ENCODE data around the gene NDUFS8.
"Not testable (repeated sequence)": the region's sequence is repeated elsewhere in the genome, so short reads cannot be mapped to it uniquely, and the experiment has no call there.

Gene NDUFS8

DNA sequence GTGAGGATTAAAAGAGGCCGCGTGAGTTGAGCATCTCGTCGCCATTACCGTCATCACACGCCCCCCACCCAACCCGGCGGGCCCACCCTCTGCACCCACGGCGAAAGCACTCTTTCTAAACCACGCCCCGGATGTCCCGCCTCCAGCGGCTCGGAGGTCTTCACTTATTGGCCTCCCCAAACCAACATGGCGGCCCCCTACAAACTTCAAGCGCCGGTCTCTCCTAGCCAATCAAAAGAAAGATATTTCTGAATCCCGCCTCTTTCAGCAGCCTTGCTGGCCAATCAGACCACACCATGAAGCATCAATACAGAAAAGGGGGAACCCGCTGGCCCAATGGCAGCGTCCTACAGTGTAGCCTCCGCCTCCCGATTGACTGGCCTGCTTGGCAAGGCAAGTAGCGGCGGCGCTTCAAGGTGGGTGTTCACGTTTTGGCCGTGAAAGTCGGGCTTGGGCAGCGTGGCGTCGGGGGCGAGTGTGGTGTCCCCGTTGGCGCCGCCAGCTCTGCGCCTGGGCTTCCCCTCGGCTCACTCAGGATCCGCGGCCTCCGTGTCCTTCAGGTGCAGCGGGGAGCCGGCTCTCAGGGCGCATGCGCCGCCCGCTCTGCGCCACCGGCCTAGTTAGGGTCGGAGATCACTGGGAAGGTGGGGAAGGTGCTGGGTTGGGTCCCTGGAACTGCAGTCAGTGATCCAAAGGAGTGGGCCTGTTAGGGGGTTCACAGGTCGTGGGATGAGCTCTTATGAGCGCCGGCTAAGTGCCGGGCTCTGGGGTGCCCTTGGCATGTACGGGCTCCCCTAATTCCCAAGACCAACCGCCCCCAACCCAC, at the start of gene NDUFS8:
Gene NDUFS8, plus strand, starts transcription at position 364 of the 826 bp plus-strand sequence. CDS start 1,471 bp downstream, outside the sequence.
- DNase-seq = peak; percentile 96
- H3K4me3 Mint-ChIP-seq = peak within 1 kb of the TSS; percentile 94
- H3K4me1 Mint-ChIP-seq = peaks cover 32% of the 10 kb centered on the region
- peaks cover 3% of the 10 kb centered on the region for H3K27me3 Mint-ChIP-seq (ENCODE audit: low read depth, poor library complexity)
- TF ChIP-seq, protein P1, sequence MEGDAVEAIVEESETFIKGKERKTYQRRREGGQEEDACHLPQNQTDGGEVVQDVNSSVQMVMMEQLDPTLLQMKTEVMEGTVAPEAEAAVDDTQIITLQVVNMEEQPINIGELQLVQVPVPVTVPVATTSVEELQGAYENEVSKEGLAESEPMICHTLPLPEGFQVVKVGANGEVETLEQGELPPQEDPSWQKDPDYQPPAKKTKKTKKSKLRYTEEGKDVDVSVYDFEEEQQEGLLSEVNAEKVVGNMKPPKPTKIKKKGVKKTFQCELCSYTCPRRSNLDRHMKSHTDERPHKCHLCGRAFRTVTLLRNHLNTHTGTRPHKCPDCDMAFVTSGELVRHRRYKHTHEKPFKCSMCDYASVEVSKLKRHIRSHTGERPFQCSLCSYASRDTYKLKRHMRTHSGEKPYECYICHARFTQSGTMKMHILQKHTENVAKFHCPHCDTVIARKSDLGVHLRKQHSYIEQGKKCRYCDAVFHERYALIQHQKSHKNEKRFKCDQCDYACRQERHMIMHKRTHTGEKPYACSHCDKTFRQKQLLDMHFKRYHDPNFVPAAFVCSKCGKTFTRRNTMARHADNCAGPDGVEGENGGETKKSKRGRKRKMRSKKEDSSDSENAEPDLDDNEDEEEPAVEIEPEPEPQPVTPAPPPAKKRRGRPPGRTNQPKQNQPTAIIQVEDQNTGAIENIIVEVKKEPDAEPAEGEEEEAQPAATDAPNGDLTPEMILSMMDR (IDR thresholded peaks at IDR 0.05) = no peak
- peak within 1 kb of the TSS; percentile 70 for H3K27ac Mint-ChIP-seq
- H3K36me3 Mint-ChIP-seq (ENCODE audit: low read depth) = peaks cover 30% of the 10 kb centered on the region
- peaks cover 6% of the 10 kb centered on the region for H3K9me3 Mint-ChIP-seq

- not testable (repeated sequence) for H3K36me3 Mint-ChIP-seq (ENCODE audit: low read depth); DNase-seq; H3K9me3 Mint-ChIP-seq; H3K4me3 Mint-ChIP-seq
- Mint-ChIP-seq H3K4me1 (peaks cover 15% of the 10 kb centered on the region), H3K27ac (peak overlapping the region; percentile 67), H3K27me3 (ENCODE audit: low read depth, poor library complexity) (peaks cover 60% of the 10 kb centered on the region)
Measured at GRCh38 chr11:67981226-67981625, 49.3 kb upstream of the NDUFS8 start.

DNA sequence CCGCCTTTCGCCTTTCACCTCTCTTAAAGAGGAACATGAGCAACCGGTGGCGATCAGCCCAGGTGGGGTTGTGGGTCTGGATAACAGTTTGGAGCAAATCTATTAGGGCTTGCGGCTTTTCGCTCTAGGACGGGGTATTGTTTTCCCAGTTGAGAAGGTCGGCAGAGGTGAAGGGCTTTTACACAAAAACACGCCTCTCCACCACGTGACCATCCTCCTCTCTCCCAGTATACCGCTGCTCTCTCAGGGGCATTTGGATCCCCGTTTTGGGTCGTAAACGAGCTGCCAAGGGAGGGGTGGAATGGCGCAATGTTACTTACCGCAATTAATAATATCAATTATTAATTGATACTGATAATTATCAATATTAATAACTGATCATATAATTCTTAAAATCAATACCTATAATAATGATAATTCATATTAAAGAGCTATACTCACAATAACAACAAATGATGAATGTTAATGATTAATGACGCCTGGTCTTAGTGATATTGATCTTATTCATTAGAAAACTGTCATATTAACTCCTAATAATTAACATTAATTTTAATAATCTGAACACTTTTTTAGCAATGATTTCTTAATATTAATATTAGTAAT, 48.1 kb upstream of the NDUFS8 start:
- H3K4me1 Mint-ChIP-seq = peaks cover 15% of the 10 kb centered on the region
- not testable (repeated sequence) for H3K36me3 Mint-ChIP-seq (ENCODE audit: low read depth); H3K9me3 Mint-ChIP-seq; H3K4me3 Mint-ChIP-seq; H3K27ac Mint-ChIP-seq; DNase-seq
- peaks cover 53% of the 10 kb centered on the region for H3K27me3 Mint-ChIP-seq (ENCODE audit: low read depth, poor library complexity)

GRCh38 chr11:67983951-67984350, 46.5 kb upstream of the NDUFS8 start:
- Mint-ChIP-seq H3K4me1 (peaks cover 15% of the 10 kb centered on the region), H3K36me3 (ENCODE audit: low read depth) (no peaks in the 10 kb centered on the region), H3K27me3 (ENCODE audit: low read depth, poor library complexity) (peaks cover 46% of the 10 kb centered on the region), H3K9me3 (no peaks in the 10 kb centered on the region), H3K4me3 (no peak overlapping the region), H3K27ac (no peak overlapping the region)
- TF ChIP-seq, protein P1 (IDR thresholded peaks at IDR 0.05) = no peak
- no peak for DNase-seq

DNA sequence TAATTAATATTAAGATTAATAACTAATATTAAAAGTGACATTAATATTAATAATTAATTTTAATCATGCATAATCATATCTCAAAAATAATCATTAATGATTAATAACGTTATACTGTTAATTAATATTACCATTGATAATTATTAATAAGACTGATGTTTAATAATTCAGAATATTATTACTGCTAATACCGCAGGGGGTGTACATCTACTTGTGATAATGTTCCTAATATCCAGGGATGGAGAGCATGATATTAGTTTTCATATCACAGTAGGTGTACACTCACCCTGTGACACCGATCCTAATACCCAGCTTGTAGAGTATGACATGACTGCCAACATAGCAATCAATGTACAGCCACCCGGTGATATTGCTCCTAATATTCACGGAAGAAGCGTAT, 45.2 kb upstream of the NDUFS8 start:
- peaks cover 15% of the 10 kb centered on the region for H3K4me1 Mint-ChIP-seq
- H3K27ac Mint-ChIP-seq; H3K36me3 Mint-ChIP-seq (ENCODE audit: low read depth); H3K4me3 Mint-ChIP-seq; H3K9me3 Mint-ChIP-seq; DNase-seq: not testable (repeated sequence)
- peaks cover 48% of the 10 kb centered on the region for H3K27me3 Mint-ChIP-seq (ENCODE audit: low read depth, poor library complexity)

DNA sequence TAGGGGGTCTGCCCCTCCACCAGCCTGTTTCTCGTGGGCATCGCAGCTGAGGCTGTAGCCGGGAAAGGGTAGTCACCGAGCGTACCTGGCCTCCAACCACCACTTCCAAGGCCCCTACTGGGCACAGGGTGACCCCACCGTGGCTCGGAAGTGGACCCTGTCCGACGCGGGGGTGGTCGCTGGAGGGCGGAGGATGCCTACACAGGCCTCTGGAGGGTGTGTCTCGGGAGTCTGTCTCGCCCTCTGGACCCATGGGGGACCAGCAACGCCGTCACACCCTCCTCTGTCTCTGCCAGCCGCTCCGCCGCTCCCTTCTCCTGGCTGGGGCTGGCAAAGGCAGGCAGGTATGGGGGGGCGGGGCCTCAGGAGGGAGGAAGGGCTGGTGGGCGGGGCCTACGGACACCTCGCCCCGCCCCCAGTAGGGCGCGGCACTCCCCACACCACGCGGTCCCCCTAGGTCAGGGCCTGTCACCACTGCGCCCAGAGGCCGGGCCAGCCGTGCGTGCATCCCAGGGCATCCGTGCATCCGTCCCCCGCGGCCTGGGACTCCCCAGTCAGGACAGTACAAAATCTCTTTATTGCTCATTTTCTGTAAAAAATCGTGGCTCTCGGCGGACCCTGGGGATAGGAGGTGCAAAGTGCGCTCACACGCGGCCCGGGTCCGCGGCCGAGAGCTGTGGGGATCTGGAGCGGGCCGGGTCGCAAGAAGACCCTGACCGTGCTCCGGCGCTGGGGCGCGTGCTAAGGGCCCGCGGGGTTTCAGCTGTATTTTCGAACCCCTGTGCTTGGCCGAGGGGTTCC, 39.7 kb upstream of the NDUFS8 start:
- H3K9me3 Mint-ChIP-seq; H3K27ac Mint-ChIP-seq; H3K36me3 Mint-ChIP-seq (ENCODE audit: low read depth); H3K4me1 Mint-ChIP-seq: not testable (repeated sequence)
- DNase-seq = peak; percentile 42
- H3K27me3 Mint-ChIP-seq (ENCODE audit: low read depth, poor library complexity) = peaks cover 70% of the 10 kb centered on the region
- H3K4me3 Mint-ChIP-seq = peak overlapping the region; percentile 44

GRCh38 chr11:67991347-67992121, 38.9 kb upstream of the NDUFS8 start:
- not testable (repeated sequence) for H3K4me1 Mint-ChIP-seq; H3K36me3 Mint-ChIP-seq (ENCODE audit: low read depth); DNase-seq; H3K27ac Mint-ChIP-seq; H3K9me3 Mint-ChIP-seq
- H3K4me3 Mint-ChIP-seq = peak overlapping the region; percentile 65
- H3K27me3 Mint-ChIP-seq (ENCODE audit: low read depth, poor library complexity) = peaks cover 64% of the 10 kb centered on the region

DNA sequence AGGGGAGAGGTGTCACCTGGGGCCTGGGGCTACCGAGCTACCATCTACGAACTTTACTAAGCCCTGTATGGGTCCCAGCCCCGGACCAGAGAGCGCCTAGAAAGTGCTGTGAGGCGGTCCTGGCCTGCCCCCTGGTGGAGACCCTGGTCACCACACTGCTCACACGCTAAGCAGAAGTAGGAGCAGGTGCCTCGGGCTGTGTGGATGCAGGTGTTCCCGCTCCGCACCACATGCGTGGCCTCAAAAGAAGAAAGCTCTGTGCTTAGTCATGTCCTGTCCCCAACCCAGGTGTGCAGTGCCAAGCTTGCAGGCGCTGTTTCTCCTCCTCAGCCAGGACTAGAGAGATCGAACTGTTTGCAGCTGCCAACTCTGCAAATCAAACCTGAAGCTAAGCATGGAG, 36.7 kb upstream of the NDUFS8 start:
- not testable (repeated sequence) for H3K27ac Mint-ChIP-seq; H3K9me3 Mint-ChIP-seq; H3K36me3 Mint-ChIP-seq (ENCODE audit: low read depth); H3K4me3 Mint-ChIP-seq
- DNase-seq = peak; percentile 36
- Mint-ChIP-seq H3K4me1 (peaks cover 10% of the 10 kb centered on the region), H3K27me3 (ENCODE audit: low read depth, poor library complexity) (peaks cover 62% of the 10 kb centered on the region)
- TF ChIP-seq, protein P1 (IDR thresholded peaks at IDR 0.05) = peak; percentile 61

DNA sequence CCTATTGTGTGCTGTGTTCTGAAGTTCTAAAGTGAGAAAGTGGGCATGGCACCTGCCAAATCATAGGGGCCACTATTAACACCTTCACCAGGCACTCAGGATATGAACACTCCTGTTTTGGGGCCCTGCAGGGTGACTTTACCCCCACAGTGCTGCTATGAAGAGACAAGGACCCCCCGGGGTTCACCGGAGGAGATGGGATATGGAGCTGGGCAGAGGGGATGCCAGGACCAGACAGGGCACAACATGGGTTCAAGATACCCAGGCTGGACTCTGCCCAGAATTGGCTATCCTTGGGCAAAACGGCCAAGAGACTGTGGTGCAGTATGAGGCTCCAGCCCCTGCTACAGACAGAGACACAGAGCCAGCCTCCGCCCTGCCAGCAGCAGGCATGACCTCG, 36.1 kb upstream of the NDUFS8 start:
- not testable (repeated sequence) for H3K36me3 Mint-ChIP-seq (ENCODE audit: low read depth); H3K9me3 Mint-ChIP-seq; H3K27ac Mint-ChIP-seq; H3K4me3 Mint-ChIP-seq; DNase-seq
- peaks cover 58% of the 10 kb centered on the region for H3K27me3 Mint-ChIP-seq (ENCODE audit: low read depth, poor library complexity)
- H3K4me1 Mint-ChIP-seq = peaks cover 10% of the 10 kb centered on the region

DNA sequence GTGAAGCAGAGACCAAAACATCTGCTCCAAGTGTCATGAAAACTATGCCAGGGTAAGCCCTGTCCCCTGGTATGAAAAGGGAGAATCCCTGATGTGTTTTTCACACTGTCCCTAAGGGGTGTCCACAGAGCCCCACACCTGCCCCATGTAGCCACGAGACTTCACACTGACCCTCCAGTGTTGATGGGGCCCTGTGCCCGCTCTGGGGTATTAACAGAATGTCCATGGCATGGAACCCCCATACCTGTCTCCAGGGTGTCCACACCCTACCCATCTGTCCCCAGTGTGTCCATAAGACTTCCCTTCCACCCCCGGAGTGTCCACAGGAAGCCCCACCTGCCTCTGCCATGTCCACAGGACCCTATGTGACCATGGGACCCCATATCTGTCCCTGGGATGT, 35.4 kb upstream of the NDUFS8 start:
- H3K36me3 Mint-ChIP-seq (ENCODE audit: low read depth); H3K9me3 Mint-ChIP-seq; DNase-seq; H3K27ac Mint-ChIP-seq; H3K4me3 Mint-ChIP-seq: not testable (repeated sequence)
- H3K27me3 Mint-ChIP-seq (ENCODE audit: low read depth, poor library complexity) = peaks cover 57% of the 10 kb centered on the region
- H3K4me1 Mint-ChIP-seq = peaks cover 10% of the 10 kb centered on the region
